Duodenal mucosa (tissue), 2 donors: ENCODE data around the gene ING4.

Experiments used
- H3K27ac ChIP-seq: one replicate; pipeline ENCODE4 v1.7.0; 2013; ENCODE audit warnings: low read depth, low read length
- H3K27me3 ChIP-seq, 2 donors: one replicate each; pipeline ENCODE4 v1.7.0; 2013; ENCODE audit warnings: low read length in 2 of 2, control low read depth in 1 of 2; ENCODE audit not compliant: insufficient read depth in 2 of 2, control insufficient read depth in 1 of 2
- H3K36me3 ChIP-seq, 2 donors: one replicate each; pipeline ENCODE4 v1.7.0; 2013; ENCODE audit warnings: low read length in 2 of 2, control low read depth in 1 of 2; ENCODE audit not compliant: insufficient read depth in 2 of 2, control insufficient read depth in 1 of 2
- H3K4me1 ChIP-seq, 2 donors: one replicate each; pipeline ENCODE4 v1.7.0; 2013; ENCODE audit warnings: low read length in 2 of 2, control low read depth in 1 of 2; ENCODE audit not compliant: insufficient read depth in 2 of 2, control insufficient read depth in 1 of 2
- H3K4me3 ChIP-seq, 2 donors: one replicate each; pipeline ENCODE4 v1.7.0; 2013; ENCODE audit warnings: low read length in 2 of 2, low read depth in 1 of 2
- H3K9ac ChIP-seq, 2 donors: one replicate each; pipeline ENCODE4 v1.7.0; 2013; ENCODE audit warnings: low read length in 2 of 2, low read depth in 1 of 2
- H3K9me3 ChIP-seq, 2 donors: one replicate each; pipeline ENCODE4 v1.7.0; 2013; ENCODE audit warnings: low read length in 2 of 2, control low read depth in 1 of 2; ENCODE audit not compliant: control insufficient read depth in 1 of 2

Gene ING4

DNA sequence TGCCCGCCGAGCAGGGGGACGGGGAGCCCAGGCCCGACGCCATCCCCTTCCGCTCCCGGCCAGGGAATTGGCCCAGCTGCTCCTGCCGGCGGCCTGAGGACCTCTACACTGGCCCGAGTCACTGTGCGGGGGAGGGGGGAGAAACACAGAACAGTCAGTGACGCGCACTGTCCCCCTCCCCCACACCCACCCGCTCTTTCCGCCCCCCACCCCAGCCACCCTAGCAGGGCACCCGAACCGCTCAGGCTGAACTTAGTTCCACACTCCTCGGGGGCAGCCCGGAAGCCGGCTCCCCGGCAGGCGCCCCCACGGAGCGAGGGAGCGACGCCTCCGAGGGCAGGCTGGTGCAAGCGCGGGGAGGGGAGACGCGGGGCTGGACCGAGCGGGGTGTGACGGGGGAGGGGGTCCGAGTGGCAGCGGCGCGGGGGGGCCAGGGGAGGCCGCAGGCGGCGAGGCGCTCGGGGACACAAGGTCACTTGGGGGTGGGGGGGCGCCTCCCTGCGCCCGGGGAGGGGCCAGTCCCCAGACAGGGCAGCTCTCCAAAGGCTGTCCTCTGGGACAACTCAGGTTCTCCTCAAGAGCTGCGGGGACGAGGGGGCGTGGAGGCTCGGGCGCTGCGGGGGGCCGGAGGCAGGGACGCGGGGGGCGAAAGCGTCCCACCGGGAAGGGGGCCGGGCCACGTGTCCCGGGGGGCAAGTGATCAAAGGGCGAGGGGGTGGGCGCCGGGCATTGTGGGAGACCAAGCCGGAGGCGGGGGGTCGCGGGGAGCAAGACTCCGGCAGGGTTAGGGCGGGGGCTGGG lies 56.4 kb downstream of the ING4 start:
- peak overlapping the region; percentile 89 for H3K27ac ChIP-seq
- peaks cover 43 to 46% of the 10 kb centered on the region in 2 donors for H3K4me1 ChIP-seq

DNA sequence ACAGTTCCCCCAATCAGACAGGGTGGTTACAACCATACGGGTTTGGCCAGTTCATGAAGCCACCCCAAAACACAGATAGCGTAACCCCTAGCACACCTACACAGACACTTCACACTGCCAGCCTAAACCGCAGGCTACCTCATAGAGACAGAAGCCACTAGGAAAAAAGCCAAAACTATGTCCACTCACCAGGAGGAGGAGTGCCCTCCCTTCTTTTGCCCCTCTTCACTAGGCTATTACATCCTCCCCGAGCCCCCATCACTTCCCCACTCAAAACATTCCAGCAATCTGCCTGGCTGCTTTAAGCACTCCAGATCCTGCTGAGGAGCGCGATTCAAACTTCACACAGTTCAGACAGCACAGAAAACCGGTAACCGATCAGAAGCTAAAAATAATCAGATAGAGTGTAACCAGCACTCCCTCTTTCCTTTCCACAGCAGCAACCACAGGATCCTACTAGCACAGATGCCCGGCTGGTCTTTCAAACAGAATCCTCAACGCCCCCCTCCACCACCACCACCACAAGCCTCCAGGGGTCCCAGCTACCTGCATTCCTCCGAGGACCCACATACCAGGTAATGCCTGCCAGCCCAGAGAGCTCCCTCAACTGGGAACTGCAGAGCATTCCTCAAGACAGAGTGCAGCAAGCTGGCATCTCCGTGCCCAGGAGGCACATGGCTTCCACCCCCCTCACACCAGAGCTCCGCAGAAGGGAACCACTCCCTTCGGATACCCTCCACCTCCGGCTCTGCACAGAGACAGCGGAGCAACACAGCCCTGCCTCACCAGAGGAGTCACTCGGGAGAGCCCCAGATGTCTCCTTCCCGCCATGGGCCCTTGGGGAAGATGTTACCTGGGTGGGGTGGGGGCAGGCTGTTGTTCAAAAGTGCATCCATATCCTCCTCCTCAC lies 57.2 kb downstream of the ING4 start:
- peak overlapping the region; percentile 85 to 86 for H3K4me3 ChIP-seq
- H3K36me3 ChIP-seq = peaks cover 24 to 26% of the 10 kb centered on the region in 2 donors
- H3K4me1 ChIP-seq = peaks cover 43 to 46% of the 10 kb centered on the region in 2 donors
- no peaks in the 10 kb centered on the region for H3K27me3 ChIP-seq
- H3K27ac ChIP-seq = peak overlapping the region; percentile 89
- peak overlapping the region; percentile 75 to 81 for H3K9ac ChIP-seq
- H3K9me3 ChIP-seq = no peaks in the 10 kb centered on the region

More for the DNA sequence above, 56.4 kb downstream of the ING4 start:
- Histone ChIP-seq H3K27me3 (no peaks in the 10 kb centered on the region), H3K9me3 (no peaks in the 10 kb centered on the region), H3K9ac (peak overlapping the region; percentile 75 to 81), H3K36me3 (peaks cover 15 to 18% of the 10 kb centered on the region in 2 donors), H3K4me3 (peak overlapping the region; percentile 85 to 86)

DNA sequence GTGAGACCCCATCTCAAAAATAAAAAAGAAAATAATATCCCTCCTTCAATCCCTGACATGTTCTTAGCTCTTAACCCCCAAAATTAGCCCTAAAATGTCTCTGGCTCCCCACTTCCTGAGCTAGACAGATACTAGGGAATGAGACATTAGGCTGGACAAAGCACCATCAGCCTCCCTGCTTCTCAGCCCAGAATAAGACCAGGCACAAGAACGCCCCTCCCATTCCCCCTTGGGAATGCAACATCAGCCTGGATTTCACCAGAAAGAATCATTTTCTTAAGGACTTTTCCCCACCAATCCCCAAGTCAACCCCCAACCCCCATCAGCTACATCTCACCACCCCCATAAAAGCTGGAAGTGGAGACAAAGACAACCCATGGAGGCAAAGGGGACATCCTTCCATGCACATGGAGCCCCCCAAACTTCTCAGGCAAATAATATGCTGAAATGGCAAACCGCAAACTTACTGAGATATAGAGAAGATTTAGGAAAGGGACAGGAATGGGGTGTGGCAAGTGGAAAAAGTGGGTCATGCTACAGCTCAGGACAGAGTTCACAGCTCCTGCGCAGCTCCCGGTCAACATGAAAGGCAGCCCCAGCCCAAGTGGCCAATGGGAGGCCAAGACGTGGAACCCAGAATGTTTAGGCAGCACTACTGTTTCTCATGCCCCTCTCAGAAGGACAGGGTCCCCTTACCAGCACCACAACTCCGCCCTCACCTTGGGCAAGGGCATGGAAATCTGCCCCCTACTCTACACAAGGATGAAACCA lies 58.5 kb downstream of the ING4 start:
- no peak overlapping the region for H3K27ac ChIP-seq
- H3K27me3 ChIP-seq = no peaks in the 10 kb centered on the region
- no peaks in the 10 kb centered on the region for H3K9me3 ChIP-seq
- peak overlapping the region; percentile 85 to 86 for H3K4me3 ChIP-seq
- peaks cover 43 to 46% of the 10 kb centered on the region in 2 donors for H3K4me1 ChIP-seq
- H3K9ac ChIP-seq = peak overlapping the region; percentile 52 to 75
- peaks cover 36 to 39% of the 10 kb centered on the region in 2 donors for H3K36me3 ChIP-seq

DNA sequence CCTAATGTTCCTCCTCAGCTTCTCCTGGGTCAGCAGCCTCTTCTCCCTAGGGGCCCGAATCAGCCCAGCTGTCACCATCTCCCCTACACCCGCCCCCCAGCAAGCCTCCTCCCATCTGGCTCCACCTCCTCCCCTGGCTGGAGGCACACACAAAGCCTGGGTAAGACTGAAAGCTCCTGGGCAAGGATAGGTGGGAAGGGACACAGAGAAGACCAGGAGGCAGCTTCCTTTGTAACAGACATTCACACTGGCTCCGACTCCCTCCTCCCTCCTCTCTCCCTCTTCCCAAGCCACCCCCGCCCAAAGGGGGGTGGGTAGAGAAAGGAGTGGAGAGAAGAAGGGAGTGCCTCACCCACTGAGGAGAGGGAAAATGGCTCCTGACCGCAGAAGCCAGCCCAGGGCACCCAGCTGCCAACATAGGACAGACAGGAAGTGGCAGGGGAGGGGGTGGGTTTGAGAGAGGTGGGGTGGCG lies 59.8 kb downstream of the ING4 start:
- no peaks in the 10 kb centered on the region for H3K27me3 ChIP-seq
- peaks cover 39 to 50% of the 10 kb centered on the region in 2 donors for H3K36me3 ChIP-seq
- H3K4me1 ChIP-seq = peaks cover 41 to 43% of the 10 kb centered on the region in 2 donors
- H3K9ac ChIP-seq = peak overlapping the region in 1 of 2 donors; percentile 44
- no peak overlapping the region for H3K27ac ChIP-seq
- H3K4me3 ChIP-seq = no peak overlapping the region
- no peaks in the 10 kb centered on the region for H3K9me3 ChIP-seq

DNA sequence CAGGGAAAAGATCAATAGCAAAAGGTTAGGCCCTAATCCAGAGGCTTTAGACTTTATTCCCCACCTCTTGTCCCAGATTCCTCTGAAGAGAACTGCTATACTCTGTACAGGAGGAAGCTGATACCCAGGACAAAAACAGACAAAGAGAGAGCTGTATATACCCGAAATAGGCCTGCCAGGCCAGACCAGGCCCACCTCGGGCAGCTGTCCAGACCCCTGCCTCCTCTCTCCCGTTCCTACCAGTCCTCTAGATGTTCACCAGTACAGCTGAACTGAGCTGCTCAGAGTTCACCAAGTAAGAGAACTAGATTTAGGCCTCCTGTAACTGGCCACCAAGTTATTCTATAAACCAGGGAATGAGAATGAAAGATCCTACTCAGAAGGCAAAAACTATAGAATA lies 60.4 kb downstream of the ING4 start:
- no peaks in the 10 kb centered on the region for H3K27me3 ChIP-seq
- no peak overlapping the region for H3K27ac ChIP-seq
- no peaks in the 10 kb centered on the region for H3K9me3 ChIP-seq
- H3K4me3 ChIP-seq = no peak overlapping the region
- H3K9ac ChIP-seq = peak overlapping the region in 1 of 2 donors; percentile 44
- peaks cover 35 to 37% of the 10 kb centered on the region in 2 donors for H3K4me1 ChIP-seq
- H3K36me3 ChIP-seq = peaks cover 45 to 56% of the 10 kb centered on the region in 2 donors
